Neutrophil (primary cell): ENCODE results near the gene AMMECR1.

Source experiments
- H3K27ac ChIP-seq: fragments of 200-600 bp; sonication (generic); 2 replicates; pipeline ENCODE4 v1.5.1; 2016; ENCODE audit warnings: mild to moderate bottlenecking, moderate library complexity
- H3K27me3 ChIP-seq: fragments of 200-600 bp; sonication (generic); 2 replicates; pipeline ENCODE4 v1.6.0; 2016; ENCODE audit warnings: mild to moderate bottlenecking
- H3K36me3 ChIP-seq: fragments of 200-600 bp; sonication (generic); 2 replicates; pipeline ENCODE4 v1.5.1; 2017
- H3K4me1 ChIP-seq, 2 experiments: fragments of 200-600 bp in 1 of 2; sonication (generic) in 1 of 2; 1 replicate in 1 of 2; 2 replicates in 1 of 2; pipeline versions ENCODE4 v1.5.1 to v1.6.1; 2013 to 2016; ENCODE audit warnings: low read depth in 1 of 2, low read length in 1 of 2, mild to moderate bottlenecking in 1 of 2, moderate library complexity in 1 of 2; ENCODE audit not compliant: control insufficient read depth in 1 of 2, insufficient read depth in 1 of 2
- H3K4me3 ChIP-seq, 2 experiments: fragments of 200-600 bp in 1 of 2; sonication (generic) in 1 of 2; 1 replicate in 1 of 2; 2 replicates in 1 of 2; pipeline ENCODE4 v1.5.1; 2013 to 2016; ENCODE audit warnings: low read depth in 1 of 2, low read length in 1 of 2, mild to moderate bottlenecking in 1 of 2, moderate library complexity in 1 of 2
- H3K9me3 ChIP-seq: fragments of 200-600 bp; sonication (generic); 2 replicates; pipeline ENCODE4 v1.5.1; 2016
- CTCF ChIP-seq: fragments of 200-600 bp; sonication (generic); IDR thresholded peaks from 2 replicates; pipeline ENCODE4 v1.5.1; 2016; ENCODE audit warnings: antibody characterized with exemption

AMMECR1 gene

GRCh38 chrX:110301194-110301593 lies 16.7 kb downstream of the AMMECR1 start:
- no peaks in the 10 kb centered on the region for H3K36me3 ChIP-seq
- TF ChIP-seq CTCF, result no peak
- no peak overlapping the region for H3K27ac ChIP-seq
- no peaks in the 10 kb centered on the region for H3K9me3 ChIP-seq
- no peak overlapping the region for H3K4me3 ChIP-seq
- H3K4me1 ChIP-seq, result no peaks in the 10 kb centered on the region
- H3K27me3 ChIP-seq, result no peaks in the 10 kb centered on the region

GRCh38 chrX:110294087-110294486 lies 23.8 kb downstream of the AMMECR1 start:
- H3K27me3 ChIP-seq, result no peaks in the 10 kb centered on the region
- no peaks in the 10 kb centered on the region for H3K36me3 ChIP-seq
- no peak overlapping the region for H3K27ac ChIP-seq
- no peaks in the 10 kb centered on the region for H3K9me3 ChIP-seq
- no peaks in the 10 kb centered on the region for H3K4me1 ChIP-seq
- no peak for TF ChIP-seq CTCF
- H3K4me3 ChIP-seq, result no peak overlapping the region

- no peaks in the 10 kb centered on the region for H3K9me3 ChIP-seq
- H3K4me1 ChIP-seq, result no peaks in the 10 kb centered on the region
- H3K4me3 ChIP-seq, result no peak overlapping the region
- no peaks in the 10 kb centered on the region for H3K36me3 ChIP-seq
- no peaks in the 10 kb centered on the region for H3K27me3 ChIP-seq
- H3K27ac ChIP-seq, result no peak overlapping the region
- no peak for TF ChIP-seq CTCF
These were observed 24.2 kb downstream of the AMMECR1 start for GRCh38 chrX:110293658-110294057.

GRCh38 chrX:110287605-110288004 lies 30.3 kb downstream of the AMMECR1 start:
- Histone ChIP-seq H3K27me3 (no peaks in the 10 kb centered on the region), H3K36me3 (no peaks in the 10 kb centered on the region), H3K27ac (no peak overlapping the region), H3K4me3 (no peak overlapping the region), H3K4me1 (no peaks in the 10 kb centered on the region), H3K9me3 (no peaks in the 10 kb centered on the region)
- no peak for TF ChIP-seq CTCF

- H3K9me3 ChIP-seq, result no peaks in the 10 kb centered on the region
- no peak overlapping the region for H3K27ac ChIP-seq
- TF ChIP-seq CTCF, result no peak
These were observed 31.8 kb downstream of the AMMECR1 start for GRCh38 chrX:110286106-110286505.

GRCh38 chrX:110284159-110284558 lies 33.7 kb downstream of the AMMECR1 start:
- Histone ChIP-seq H3K27ac (no peak overlapping the region), H3K4me3 (no peak overlapping the region), H3K4me1 (no peaks in the 10 kb centered on the region), H3K27me3 (no peaks in the 10 kb centered on the region), H3K9me3 (no peaks in the 10 kb centered on the region), H3K36me3 (no peaks in the 10 kb centered on the region)
- TF ChIP-seq CTCF, result no peak

More at GRCh38 chrX:110286106-110286505, 31.8 kb downstream of the AMMECR1 start:
- no peak overlapping the region for H3K4me3 ChIP-seq
- no peaks in the 10 kb centered on the region for H3K27me3 ChIP-seq
- no peaks in the 10 kb centered on the region for H3K4me1 ChIP-seq
- no peaks in the 10 kb centered on the region for H3K36me3 ChIP-seq
